ENCODE results near the gene TMEM186.

- TF ChIP-seq EZH2 (IDR thresholded peaks at IDR 0.05; ENCODE audit: low read length, missing control alignments) = no peak
- TF ChIP-seq CTCF (conservative IDR thresholded peaks at IDR 0.05 in 1 of 2, IDR thresholded peaks at IDR 0.05 in 1 of 2; ENCODE audit: low read depth in 1 of 2, low read length in 2 of 2) = no peak
Measured at GRCh38 chr16:8785408-8785807, 12.0 kb downstream of the TMEM186 start.
